Glomerular visceral epithelial cell (primary cell): ENCODE data around the gene SLC27A1.
A peak's percentile ranks its signal among the peaks of the same experiment; 100 is the strongest.

ENCODE experiments used
- DNase-seq: peaks from one replicate; pipeline ENCODE4 v3.0.0-alpha.2; 2016; ENCODE audit errors: extremely low spot score

SLC27A1 gene

DNA sequence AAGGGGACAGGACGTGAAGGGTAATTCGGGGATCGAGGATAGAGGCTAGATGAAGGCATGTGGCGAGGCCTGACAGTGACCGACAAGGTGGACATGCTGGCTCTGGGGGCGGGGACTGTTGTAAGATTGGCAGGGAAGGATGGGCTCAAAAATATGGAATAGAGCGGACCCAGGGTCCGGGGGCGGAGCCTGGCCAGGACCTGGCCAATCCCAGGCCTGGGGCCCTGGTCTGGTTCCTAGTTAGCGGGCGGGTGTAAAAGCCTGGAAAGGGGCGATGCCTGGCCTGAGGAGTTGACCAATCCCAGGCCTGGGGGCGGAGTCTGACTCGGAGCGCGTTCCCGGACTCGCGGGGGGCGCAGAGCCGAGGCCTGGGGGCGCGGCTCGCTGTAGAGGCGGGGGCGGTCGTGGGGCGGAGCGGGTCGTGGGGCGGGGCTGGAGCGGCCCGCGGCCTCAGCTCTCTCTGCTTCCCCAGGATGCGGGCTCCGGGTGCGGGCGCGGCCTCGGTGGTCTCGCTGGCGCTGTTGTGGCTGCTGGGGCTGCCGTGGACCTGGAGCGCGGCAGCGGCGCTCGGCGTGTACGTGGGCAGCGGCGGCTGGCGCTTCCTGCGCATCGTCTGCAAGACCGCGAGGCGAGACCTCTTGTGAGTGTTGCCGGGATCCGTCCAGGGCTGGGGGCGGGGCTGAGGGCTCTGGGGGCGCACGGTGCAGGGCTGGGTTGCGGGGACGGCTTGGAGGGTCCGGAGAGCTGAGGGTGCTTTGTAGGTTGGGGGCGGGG, at the start of gene SLC27A1:
TSS of gene SLC27A1 (plus strand) at position 457 of the 774 bp plus-strand sequence. CDS start at position 474, 17 bp downstream.
- DNase-seq: peak; percentile 99

DNA sequence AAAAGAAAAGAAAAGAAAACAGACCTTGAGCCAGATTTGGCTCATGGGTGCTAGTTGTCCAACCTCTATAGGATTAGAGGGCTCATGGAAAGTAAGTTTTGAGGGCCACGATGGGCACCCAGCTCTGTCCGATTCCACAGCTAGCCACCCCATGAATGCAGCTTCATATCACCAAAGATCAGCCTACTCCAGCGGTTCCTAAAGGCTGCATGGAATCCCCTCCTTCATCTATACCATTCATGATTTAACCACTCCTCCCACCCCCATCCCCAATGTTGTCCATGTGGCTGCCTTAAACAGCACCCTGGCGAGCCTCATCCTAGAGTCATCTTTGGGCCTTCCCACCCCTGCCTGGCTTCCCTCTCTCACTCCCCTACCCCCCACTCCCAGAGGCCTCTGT, 48.4 kb upstream of the SLC27A1 start:
- no peak for DNase-seq

DNA sequence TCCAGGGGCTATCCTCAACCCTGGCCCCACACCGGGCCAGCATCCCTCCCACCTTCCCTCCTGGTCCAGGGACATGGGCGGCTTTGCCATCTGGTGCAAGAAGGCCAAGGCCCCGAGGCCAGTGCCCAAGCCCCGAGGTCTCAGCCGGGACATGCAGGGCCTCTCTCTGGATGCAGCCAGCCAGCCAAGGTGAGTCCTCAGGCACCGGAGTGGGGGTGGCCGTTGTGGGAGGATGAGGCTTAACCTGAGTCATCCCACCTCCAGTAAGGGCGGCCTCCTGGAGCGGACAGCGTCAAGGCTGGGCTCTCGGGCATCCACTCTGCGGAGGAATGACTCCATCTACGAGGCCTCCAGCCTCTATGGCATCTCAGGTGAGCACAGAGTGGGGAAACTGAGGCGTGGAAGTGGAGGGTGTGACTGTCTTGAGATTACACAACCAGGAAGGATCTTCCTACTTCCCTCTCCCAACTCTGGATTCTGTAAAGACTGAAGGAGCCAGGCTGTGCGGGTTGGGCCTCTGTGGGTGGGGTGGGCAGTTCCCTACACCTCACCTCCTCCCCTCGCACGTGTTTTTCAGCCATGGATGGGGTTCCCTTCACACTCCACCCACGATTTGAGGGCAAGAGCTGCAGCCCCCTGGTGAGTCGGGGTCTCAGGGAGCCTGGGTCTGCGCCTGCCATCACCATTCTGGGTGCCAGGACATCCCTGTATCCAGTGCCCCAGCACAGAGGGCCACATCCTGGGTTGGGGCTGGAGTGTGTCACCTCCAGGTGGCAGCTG, 46.7 kb upstream of the SLC27A1 start:
- DNase-seq: no peak

DNA sequence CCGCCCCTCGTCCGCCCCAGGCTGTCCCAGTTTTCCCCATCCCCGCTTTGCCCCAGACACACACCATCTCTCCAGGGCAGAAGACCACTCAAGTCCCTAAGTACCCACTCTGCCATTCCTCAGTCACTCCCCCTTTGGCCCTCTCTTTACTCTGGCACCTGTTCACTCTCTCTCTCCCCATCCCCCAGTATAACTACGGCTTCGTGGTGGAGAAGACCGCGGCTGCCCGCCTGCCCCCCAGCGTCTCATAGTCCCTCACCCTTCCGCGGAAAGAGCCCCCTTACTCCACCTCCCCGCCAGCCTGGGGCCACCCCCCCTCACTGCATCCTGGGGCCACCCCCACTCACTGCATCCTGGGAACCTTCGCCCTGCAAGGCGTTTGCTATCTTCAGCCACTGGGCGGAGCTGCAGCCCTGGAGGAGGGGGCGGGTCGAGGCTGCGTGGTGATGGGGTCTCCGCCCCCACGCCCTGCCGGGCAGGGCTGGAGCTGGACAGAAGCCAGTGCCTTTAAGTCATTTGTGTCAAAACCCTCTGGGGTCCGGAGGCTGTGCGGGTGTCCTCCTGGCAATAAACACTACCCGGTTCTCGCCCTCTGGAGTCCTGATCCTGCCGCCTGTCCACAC, 45.5 kb upstream of the SLC27A1 start:
- DNase-seq: peak; percentile 31

DNA sequence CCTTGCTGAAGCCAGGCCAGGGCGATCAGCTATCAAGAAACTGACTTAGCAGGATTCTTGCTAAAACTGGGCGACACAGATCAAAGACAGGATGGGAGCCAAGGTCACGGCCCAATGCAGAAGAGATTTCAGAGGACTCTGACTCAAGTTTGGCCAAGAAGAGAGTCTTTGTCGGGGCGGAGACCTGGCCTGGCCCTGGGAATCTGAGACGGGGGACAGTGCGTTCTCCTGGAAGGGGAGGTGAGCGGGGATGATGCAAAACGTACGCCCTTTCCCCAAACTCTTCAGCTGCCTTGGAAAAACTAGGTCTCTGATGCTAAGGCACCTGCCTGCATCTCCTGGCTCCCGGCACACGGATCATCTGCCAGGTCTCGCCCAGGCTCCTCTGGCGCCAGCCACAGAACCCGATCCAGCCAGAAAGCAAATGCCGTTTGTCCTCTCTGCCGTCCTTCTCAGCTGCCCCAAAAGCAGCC, 40.6 kb upstream of the SLC27A1 start:
- DNase-seq: peak; percentile 27

DNA sequence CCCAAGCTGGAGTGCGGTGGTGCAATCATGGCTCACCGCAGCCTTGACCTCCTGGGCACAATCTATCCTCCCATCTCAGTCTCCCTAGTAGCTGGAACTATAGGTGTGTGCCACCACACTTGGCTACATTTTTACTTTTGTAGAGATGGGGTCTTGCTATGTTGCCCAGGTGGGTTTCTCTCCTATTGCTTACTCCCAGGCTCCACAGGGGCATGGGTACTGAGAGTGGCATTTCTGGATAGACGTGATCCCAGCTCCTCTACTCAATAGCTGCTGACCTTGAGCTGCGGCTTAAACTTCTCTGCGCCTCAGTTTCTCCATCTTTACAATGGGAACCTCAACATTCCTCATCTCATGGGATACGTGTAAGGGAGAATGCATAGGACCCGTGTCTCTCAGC, 38.9 kb upstream of the SLC27A1 start:
- DNase-seq: no peak

DNA sequence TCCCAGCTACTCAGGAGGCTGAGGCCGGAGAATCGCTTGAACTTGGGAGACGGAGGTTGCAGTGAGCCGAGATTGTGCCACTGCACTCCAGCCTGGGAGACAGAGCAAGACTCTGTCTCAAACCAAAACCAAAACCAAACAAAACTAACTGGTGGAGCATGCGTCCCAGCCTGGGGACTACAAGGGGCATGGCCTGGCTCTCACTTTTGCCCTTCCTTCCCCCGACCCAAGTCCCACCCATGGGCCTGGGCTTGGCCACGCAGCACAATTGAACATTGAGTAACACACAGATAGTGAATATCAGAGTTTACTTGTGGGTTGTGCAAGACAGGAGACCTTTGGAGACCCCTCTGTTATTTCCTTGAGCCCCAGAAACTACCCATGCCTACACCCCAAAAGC, 35.1 kb upstream of the SLC27A1 start:
- DNase-seq: no peak

DNA sequence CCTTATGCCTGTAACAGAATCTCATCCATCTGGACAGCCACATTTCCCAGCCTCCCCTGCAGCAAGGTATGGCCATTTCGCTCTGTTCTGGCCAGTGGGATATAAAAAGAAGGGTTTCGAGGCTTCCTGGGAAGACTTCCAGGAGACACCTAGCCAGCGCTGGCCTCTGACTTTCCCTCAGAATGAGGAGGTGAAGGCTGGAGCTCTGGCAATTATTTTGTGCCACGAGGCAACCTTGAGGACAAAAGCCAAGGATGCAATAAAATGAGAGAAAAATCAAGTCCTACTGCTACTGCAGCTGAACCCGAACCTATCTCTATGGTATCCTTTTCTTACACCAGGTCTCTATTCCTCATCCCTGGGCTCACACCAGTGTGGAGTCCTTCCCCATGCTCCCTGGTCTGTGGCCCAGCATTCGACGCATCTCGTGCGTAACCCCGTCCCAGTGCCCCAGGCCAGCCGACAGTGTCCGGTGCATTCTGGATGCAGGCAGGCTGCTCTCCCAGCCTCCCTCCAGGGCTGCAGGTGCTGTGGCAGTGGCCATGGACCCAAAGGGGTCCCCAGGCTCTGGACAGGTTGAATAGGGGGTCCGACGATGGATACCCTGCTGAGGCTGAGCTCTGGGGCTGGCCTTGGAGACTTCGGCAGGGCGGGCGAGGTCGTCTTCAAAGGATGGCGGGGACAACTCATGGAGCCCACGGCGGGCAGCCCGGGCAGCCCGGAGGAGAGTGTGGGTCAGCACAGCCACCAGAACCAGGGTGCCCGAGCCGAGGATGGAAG, 34.0 kb upstream of the SLC27A1 start:
- DNase-seq: no peak

DNA sequence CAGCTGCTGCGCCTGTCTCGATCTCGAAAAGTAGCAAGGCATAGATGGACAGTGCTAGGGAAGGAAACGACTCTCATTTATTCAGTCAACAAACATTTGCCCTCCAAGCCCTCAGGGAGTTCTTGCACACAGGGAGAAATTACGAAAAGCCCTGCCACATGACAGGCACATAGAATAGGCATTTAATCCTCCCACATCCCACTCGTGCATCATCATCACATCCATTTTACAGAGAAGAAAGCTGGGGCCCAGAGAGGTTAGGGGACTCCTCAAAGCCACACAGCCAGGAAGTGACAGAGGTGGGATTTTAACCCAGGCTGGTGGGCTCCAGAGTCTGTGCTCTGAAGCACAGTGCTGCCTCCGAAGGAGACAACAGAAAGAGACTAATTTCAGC, 33.5 kb upstream of the SLC27A1 start:
- no peak for DNase-seq

DNA sequence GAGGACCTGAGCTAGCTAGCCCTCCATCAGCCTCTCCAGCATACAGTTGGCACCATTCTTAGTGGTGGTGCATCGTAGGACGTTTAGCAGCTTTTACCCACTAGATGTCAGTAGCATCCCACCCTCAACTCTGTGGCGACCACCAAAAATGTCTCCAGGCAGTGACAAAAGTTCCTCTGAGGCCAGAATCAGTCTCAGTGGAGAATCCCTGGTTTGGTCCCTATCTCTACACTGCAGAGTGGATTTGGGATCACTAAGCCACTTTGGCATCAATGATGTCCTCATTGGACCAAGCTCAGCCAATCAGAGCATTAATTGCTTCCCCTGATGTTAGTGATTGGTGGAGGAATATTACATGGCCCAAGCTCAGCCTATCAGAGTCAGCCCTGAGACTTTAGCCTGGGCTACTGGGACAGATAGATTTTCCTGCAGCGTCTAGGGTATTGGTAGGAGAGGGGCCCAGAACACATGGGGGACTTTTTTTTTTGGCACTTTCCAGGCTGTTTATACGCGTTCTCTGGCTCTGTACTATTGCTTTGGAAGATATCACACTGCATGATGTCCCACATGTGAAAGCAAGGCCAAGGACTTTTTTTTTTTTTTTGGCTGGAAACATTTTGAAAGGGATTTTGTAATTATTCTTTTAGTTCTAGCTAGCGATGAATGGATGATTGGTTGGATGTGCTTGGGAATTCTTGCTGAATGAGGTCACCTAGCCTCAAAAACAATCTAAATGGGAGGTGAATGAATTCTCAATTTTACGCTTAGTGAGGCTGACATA, 28.9 kb upstream of the SLC27A1 start:
- DNase-seq: peak; percentile 54

DNA sequence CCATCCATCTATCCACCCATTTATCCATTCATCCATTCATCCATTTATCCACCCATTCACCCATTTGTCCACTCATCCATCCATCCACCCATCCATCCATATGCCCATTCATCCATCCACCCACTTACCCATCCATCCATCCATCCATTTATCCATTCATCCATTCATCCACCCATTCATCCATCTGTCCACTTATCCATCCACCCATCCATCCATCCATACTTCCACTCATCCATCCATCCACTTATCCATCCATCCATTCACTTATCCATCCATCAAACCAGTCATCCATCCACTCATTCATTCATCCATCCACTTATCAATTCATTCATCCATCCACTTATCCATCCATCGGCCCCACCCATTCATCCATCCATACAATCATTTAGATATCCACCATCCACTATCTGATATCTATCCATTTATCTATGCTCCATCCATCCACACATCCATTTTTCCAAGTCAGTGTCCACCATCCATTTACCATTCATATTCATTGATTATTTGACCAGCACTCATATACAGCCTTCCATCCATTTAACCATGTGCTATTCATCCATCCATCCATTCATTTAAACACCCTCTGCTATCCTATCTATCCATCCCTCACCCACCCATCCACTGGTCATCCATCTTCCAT, 24.7 kb upstream of the SLC27A1 start:
- DNase-seq: no peak

DNA sequence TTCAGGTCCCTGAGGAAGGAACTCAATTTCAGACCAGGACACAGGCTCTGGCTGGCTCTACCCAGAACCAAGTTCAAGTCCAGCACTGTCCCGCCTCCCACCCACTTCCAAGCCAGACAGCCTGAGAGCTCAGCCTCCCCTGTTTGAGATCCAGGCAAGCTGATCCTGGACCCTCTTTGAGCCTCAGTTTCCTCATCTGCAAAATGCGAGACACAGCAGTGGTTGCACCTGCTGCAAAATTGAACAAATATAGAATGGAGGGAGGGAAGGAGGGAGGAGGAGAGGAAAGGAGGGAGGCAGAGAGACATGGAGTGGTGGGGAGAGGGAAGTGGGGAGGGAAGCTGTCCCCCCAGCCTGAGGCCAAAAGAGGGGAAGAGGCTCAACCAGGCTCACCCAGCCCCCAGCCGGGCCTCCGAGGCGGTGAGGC, 22.6 kb upstream of the SLC27A1 start:
- DNase-seq: no peak

DNA sequence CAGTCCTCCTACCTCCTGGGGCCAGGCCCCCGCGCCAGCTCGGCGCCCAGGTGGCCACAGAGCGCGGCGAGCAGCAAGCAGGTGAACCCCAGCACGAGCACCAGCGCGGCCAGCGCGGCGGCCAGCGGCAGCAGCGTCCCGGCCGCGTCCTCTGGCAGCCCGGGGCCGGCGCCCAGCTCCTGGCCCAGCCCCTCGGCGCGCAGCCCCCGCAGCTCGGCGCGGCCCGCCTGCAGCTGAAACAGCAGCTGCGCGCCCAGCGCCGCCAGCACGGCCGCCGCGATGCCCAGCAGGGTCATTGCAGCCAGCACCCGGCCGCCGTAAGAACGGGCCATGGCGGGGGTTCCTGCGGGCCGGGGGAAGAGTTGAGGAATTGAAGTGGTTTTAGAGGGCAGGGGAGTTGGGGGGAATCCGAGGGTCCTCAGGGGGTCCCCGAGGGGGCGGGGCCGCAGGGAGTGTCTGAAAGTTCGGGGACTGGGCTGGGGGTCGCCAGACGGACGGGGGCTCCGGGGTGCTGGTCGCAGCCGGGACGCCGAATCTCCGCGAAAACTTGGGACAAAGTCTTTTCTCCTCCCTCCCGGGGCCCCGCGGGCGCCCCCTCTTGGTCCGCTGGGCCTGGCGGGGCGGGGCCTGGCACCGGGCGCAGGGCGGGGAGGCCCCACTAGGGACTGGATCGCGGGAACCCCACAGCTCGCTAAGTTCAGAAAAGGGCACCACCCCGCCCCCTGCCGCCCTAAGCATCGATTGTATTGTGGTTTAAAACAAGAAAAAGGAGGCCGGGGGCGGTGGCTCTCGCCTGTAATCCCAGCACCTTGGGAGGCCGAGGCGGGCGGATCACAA, 22.0 kb upstream of the SLC27A1 start, which contains the start of gene TMEM221:
TSS of gene TMEM221 (minus strand) at position 538 of the 837 bp plus-strand sequence. CDS start at position 332, 206 bp downstream.
- DNase-seq: peak; percentile 20

DNA sequence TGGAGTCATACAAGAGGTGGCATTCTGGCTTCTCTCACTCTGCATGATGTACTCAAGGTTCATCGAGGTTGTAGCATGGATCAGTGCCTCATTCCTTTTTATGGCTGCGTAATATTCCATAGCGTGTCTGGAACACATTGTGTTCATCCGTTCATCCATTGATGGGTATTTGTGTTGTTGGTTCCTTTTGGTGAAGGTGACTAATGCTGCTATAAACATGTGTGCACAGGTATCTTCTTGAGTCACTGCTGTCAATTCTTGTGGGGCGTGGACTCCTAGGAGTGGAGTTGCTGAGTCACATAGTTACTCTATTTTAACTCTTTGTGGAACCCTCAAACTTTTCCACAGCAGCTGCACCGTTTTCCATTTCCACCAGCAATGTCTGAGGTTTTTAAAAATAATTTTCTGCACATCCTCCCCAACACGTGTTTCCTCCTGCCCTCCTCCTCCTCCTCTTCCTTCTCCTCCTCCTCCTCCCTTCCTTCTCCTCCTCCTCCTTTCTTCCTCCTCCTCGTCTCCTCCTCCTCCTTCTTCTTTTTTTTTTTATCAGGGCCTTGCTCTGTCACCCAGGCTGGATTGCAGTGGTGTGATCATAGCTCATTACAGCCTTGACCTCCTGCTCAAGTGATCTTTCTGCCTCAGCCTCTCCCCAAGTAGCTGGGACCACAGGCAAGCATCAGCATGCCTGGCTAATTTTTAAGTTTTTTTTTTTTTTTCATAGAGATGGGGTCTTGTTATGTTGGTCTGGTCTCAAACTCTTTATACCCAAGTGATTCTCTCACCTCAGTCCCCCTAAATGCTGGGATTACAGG, 19.9 kb upstream of the SLC27A1 start:
- DNase-seq: peak; percentile 19

DNA sequence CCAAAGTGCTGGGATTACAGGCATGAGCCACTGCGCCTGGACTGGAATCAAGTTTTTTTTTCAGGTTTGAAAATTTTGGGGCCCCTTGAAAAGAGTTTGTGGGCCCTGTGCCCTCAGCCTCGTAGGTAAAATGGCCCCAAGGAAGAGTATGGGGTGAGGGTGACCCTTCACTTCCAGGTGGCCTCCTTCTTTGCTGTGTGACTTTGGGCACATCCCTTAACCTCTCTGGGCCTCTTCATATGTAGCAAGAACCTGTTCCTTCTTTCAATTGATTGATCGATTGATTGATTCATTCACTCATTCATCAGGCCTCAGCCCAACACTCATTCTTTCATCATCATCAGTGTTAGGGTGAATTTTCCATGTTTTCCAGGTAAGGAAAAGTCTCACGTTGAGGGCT, 18.5 kb upstream of the SLC27A1 start:
- no peak for DNase-seq

DNA sequence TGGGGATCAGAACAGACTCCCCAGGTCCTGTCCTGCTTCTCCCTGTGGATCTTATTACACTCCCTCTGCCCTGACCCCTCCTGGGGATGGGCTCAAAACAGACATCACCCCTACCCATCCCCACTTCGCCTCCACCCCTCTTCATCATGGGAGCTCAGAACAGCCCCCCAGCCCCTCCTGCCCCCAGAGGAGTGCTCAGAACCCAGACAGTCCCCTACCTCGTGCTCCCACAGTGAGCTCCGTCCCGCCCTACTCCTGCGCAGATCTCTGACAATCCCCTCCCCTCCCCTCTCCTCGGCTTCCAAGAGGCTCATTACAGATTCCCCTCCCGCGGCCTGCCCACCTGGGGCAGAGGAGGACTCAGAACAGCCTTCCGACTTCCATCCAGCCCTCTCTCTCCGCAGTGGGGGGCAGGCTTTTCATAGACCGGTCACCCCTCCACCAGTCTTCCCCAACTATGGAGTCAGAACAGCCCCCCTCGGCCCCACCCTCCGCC, 15.7 kb upstream of the SLC27A1 start:
- no peak for DNase-seq

DNA sequence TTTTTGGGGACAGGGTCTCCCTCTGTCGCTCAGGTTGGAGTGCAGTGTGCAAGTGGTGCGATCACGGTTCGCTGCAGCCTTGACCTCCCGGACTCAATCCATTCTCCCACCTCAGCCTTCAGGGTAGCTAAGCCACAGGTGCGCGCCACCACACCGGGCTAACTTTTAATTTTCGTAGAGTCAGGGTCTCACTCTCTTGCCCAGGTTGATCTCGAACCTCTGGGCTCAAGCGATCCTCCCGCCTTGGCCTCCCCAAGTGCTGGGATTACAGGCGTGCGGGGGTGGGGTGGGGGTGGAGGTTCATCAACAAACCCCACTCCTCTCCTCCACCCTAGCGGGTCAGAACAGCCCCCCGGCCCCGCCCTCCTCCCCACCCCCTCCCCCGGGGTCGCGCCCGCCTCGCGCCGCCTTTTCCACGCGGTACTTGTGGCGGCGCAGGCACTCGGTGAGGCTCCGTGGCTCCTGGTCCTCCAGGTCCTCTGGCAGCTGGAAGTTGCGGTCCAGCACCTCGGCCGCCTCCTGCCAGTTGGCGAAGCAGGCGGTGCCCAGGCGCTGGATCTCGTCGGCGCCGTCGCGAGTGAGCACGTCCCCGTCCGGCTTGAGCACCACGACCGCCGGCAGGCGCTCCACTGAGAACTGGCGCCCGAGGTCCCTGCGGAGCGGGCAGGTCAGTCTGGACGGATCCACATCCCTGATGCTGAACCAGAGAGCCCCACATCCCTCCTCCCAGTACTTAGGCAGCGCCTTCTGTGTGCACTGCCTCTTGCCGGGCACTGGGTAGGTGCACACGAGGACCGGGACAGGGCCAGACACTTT, 14.8 kb upstream of the SLC27A1 start:
- DNase-seq: no peak
